MM.1S (cell line): ENCODE results near the gene ZNF121.
"Not testable (repeated sequence)": the region's sequence is repeated elsewhere in the genome, so short reads cannot be mapped to it uniquely, and the experiment has no call there.

Experiments used
- CTCF ChIP-seq: fragments of 300-600 bp; sonication (generic); IDR thresholded peaks from 2 replicates; pipeline ENCODE4 v1.5.1; 2016; ENCODE audit warnings: antibody characterized with exemption, low read length, mixed read lengths
- EZH2 ChIP-seq: fragments of 300-600 bp; sonication (generic); optimal IDR thresholded peaks from 2 replicates; pipeline ENCODE3; 2017; ENCODE audit warnings: low read depth, mild to moderate bottlenecking, antibody characterized with exemption, low read length, mixed read lengths

- TF ChIP-seq CTCF, EZH2: not testable (repeated sequence)
These were observed 45.1 kb downstream of the ZNF121 start for GRCh38 chr19:9539201-9539600.
